GM18526 (cell line): ENCODE measurements around the gene ZNRF2.

Experiments
- POLR2A ChIP-seq: IDR thresholded peaks from 3 replicates; pipeline ENCODE4 v1.6.1; 2011; ENCODE audit not compliant: insufficient read length; ENCODE audit errors: extremely low read depth

Gene ZNRF2

GRCh38 chr7:30363778-30364563, 79.6 kb downstream of the ZNRF2 start:
- no peak for TF ChIP-seq POLR2A

- TF ChIP-seq POLR2A, result no peak
Measured at GRCh38 chr7:30364773-30365172, 80.4 kb downstream of the ZNRF2 start.

- TF ChIP-seq POLR2A, result no peak
Measured at GRCh38 chr7:30365621-30366020, 81.2 kb downstream of the ZNRF2 start.

GRCh38 chr7:30366606-30367005, 82.2 kb downstream of the ZNRF2 start:
- no peak for TF ChIP-seq POLR2A

- no peak for TF ChIP-seq POLR2A
Measured at GRCh38 chr7:30367561-30367960, 83.2 kb downstream of the ZNRF2 start.

GRCh38 chr7:30369879-30370278, 85.5 kb downstream of the ZNRF2 start:
- no peak for TF ChIP-seq POLR2A

- no peak for TF ChIP-seq POLR2A
Measured at GRCh38 chr7:30371321-30371720, 86.9 kb downstream of the ZNRF2 start.

- TF ChIP-seq POLR2A, result no peak
Measured at GRCh38 chr7:30378275-30378674, 93.9 kb downstream of the ZNRF2 start.

- TF ChIP-seq POLR2A, result no peak
Measured at GRCh38 chr7:30379131-30379530, 94.7 kb downstream of the ZNRF2 start.

GRCh38 chr7:30379741-30380140, 95.3 kb downstream of the ZNRF2 start:
- no peak for TF ChIP-seq POLR2A

- no peak for TF ChIP-seq POLR2A
Measured at GRCh38 chr7:30380294-30380693, 95.9 kb downstream of the ZNRF2 start.

- no peak for TF ChIP-seq POLR2A
Measured at GRCh38 chr7:30382607-30383006, 98.2 kb downstream of the ZNRF2 start.

- TF ChIP-seq POLR2A, result no peak
Measured at GRCh38 chr7:30389791-30390190, 105.4 kb downstream of the ZNRF2 start.

- no peak for TF ChIP-seq POLR2A
Measured at GRCh38 chr7:30390736-30391636, 106.6 kb downstream of the ZNRF2 start.

GRCh38 chr7:30391806-30392205, 107.4 kb downstream of the ZNRF2 start:
- TF ChIP-seq POLR2A, result no peak

- TF ChIP-seq POLR2A, result no peak
Measured at GRCh38 chr7:30395676-30396075, 111.3 kb downstream of the ZNRF2 start.
